Neural cell (in vitro differentiated cells): ENCODE data around the gene ISG15.

Experiments
- TAF1 ChIP-seq: IDR thresholded peaks from 2 replicates; pipeline ENCODE4 v1.6.1; 2012; ENCODE audit warnings: low read depth
- TF ChIP-seq, protein P1 (sequence below): fragments of 450-650 bp; IDR thresholded peaks from 2 replicates; pipeline ENCODE4 v1.5.1; 2014; ENCODE audit warnings: antibody characterized with exemption, mild to moderate bottlenecking, moderate library complexity; ENCODE audit not compliant: poor library complexity, severe bottlenecking
- TF ChIP-seq, protein P2 (sequence below): IDR thresholded peaks from 2 replicates; pipeline ENCODE4 v1.6.1; 2012; ENCODE audit warnings: borderline replicate concordance

DNA sequence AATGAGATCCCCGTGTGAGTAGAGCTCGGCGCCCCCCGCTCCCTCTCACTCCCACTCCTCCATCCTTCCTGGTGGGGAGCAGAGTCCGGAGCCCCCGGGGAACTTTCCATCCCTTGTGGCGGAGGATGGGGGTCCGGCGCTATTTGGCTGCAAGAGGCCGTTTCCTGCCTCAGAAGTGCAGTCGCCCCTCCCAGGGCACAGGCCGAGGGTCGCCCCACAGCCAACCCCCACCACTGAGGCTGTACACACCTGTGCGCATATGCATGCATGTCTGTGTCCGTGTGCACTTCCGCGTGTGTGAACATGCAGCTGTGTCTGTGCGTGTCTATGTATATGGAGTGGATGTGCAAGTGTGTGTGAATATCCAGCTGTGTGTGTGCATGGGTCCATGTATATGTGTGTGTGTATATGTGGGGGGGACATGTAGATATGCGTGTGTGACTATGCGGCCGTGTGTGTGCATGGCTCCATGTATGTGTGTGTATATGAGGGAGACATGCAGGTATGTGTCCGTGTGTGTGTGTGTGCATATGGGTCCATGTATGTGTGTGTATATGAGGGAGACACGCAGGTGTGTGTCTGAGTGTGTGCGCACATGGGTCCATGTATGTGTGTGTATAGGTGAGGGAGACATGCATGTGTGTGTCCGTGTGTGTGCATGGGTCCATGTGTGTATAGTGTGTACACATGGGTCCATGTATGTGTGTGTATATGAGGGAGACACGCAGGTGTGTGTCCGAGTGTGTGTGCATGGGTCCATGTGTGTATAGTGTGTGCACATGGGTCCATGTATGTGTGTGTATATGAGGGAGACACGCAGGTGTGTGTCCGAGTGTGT lies 38.9 kb downstream of the ISG15 start:
- TF ChIP-seq, protein P1, sequence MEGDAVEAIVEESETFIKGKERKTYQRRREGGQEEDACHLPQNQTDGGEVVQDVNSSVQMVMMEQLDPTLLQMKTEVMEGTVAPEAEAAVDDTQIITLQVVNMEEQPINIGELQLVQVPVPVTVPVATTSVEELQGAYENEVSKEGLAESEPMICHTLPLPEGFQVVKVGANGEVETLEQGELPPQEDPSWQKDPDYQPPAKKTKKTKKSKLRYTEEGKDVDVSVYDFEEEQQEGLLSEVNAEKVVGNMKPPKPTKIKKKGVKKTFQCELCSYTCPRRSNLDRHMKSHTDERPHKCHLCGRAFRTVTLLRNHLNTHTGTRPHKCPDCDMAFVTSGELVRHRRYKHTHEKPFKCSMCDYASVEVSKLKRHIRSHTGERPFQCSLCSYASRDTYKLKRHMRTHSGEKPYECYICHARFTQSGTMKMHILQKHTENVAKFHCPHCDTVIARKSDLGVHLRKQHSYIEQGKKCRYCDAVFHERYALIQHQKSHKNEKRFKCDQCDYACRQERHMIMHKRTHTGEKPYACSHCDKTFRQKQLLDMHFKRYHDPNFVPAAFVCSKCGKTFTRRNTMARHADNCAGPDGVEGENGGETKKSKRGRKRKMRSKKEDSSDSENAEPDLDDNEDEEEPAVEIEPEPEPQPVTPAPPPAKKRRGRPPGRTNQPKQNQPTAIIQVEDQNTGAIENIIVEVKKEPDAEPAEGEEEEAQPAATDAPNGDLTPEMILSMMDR = no peak
- TF ChIP-seq, protein P2, sequence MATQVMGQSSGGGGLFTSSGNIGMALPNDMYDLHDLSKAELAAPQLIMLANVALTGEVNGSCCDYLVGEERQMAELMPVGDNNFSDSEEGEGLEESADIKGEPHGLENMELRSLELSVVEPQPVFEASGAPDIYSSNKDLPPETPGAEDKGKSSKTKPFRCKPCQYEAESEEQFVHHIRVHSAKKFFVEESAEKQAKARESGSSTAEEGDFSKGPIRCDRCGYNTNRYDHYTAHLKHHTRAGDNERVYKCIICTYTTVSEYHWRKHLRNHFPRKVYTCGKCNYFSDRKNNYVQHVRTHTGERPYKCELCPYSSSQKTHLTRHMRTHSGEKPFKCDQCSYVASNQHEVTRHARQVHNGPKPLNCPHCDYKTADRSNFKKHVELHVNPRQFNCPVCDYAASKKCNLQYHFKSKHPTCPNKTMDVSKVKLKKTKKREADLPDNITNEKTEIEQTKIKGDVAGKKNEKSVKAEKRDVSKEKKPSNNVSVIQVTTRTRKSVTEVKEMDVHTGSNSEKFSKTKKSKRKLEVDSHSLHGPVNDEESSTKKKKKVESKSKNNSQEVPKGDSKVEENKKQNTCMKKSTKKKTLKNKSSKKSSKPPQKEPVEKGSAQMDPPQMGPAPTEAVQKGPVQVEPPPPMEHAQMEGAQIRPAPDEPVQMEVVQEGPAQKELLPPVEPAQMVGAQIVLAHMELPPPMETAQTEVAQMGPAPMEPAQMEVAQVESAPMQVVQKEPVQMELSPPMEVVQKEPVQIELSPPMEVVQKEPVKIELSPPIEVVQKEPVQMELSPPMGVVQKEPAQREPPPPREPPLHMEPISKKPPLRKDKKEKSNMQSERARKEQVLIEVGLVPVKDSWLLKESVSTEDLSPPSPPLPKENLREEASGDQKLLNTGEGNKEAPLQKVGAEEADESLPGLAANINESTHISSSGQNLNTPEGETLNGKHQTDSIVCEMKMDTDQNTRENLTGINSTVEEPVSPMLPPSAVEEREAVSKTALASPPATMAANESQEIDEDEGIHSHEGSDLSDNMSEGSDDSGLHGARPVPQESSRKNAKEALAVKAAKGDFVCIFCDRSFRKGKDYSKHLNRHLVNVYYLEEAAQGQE = no peak
- TF ChIP-seq TAF1 = no peak
